ENCODE data around the gene TMEM154.

DNA sequence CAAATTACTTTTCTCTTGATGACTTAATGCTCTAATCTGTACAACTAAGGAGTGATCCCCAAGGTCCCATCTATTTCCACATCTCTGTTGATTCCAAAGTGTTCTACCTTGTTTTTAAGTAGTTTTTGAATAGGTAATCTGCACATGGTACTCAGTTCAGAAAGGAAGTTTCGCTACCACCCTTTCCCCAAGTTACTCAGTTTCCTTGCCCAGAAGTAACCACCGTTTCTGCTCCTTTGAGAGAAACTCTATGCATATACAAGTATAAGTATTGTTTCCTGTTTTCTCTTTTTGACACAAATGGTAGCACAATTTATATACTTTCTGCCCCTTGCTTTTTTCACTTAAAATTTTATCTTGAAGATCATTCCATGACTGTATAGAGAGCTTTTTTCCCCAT lies 18.1 kb downstream of the TMEM154 start:
- no peak for TF ChIP-seq GATA2 (IDR thresholded peaks at IDR 0.05; ENCODE audit: low read depth, low read length)
- no peak for TF ChIP-seq GATA3 (IDR thresholded peaks at IDR 0.05; ENCODE audit: low read depth, low read length)

All from SH-SY5Y (cell line).